T-helper 2 cell treated with Interferon-gamma antibody and Interleukin-4, amounts not matched to agents 5 μg/mL and 100 μg/mL, for 36 hours (primary cell): ENCODE results near the gene ZSCAN2.

Experiments used
- DNase-seq: peaks from one replicate; pipeline ENCODE4 v3.0.0; 2021; ENCODE audit warnings: low spot score
- H3K27ac Mint-ChIP-seq: one replicate; pipeline ENCODE4 v1.8.0; 2021; ENCODE audit warnings: mild to moderate bottlenecking, mixed read lengths
- H3K27me3 Mint-ChIP-seq: one replicate; pipeline ENCODE4 v1.8.0; 2021; ENCODE audit warnings: low read depth, mixed read lengths
- H3K36me3 Mint-ChIP-seq: one replicate; pipeline ENCODE4 v1.8.0; 2021; ENCODE audit warnings: low read depth, mixed read lengths
- H3K4me1 Mint-ChIP-seq: one replicate; pipeline ENCODE4 v1.8.0; 2021; ENCODE audit warnings: low read depth, mixed read lengths
- H3K4me3 Mint-ChIP-seq: one replicate; pipeline ENCODE4 v1.8.0; 2022; ENCODE audit warnings: mild to moderate bottlenecking, moderate library complexity, mixed read lengths
- H3K9me3 Mint-ChIP-seq: one replicate; pipeline ENCODE4 v1.8.0; 2021; ENCODE audit warnings: mixed read lengths

Gene ZSCAN2

DNA sequence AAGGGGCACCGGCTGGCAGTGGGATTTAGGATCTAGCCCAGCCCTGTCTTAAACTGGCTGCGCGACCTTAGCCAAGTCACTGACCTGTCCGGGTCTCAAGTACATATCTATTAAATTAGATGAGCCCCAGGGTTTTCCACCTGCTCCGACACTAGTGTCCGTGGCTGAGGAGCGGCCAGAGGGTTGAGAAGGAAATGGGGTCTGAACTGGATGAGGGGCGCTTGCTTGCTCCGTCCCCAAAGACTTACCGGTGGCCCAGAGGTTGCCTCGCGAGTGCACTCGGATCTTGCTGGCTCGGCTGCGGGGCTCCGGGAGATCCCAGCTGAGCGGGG, 56.9 kb downstream of the ZSCAN2 start:
- Mint-ChIP-seq H3K27me3 (no peaks in the 10 kb centered on the region), H3K36me3 (peaks cover 7% of the 10 kb centered on the region), H3K4me1 (peaks cover 19% of the 10 kb centered on the region), H3K9me3 (no peaks in the 10 kb centered on the region), H3K27ac (no peak overlapping the region), H3K4me3 (peak overlapping the region; percentile 73)
- no peak for DNase-seq

DNA sequence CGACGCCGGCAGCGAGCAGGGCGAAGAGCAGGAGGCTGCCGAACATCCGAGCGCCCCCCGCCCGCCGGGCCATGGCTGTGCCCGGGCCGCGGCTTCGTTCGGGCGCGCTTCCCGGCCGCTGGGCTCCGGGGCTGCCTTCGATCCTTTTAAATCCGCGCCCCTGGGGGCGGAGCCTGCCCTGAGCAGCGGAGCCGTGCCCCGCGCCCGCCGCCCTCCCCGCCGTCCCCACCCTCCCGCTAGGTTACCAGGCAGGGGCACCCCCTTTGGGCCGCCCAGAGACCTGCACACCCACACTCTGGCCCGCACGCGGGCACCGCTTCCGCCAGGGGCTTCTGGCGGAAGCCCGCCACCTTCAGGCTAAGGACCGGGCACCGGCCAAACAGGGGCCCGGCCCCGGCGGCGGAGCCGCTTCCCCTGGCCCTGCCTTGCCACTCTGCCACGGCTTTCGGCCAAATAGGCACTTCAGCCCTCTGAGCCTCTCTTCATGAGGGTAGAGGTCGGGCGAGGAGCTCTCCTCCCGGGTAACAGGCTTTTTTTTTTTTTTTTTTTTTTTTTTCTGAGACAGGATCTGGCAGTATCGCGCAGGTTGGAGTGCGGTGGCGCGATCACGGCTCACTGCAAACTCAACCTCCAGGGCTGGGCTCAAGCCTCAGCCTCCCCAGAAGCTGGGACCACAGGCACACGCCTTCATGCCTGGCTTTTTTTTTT, 57.4 kb downstream of the ZSCAN2 start, which contains the start of gene NMB:
TSS of gene NMB (minus strand) at position 120 of the 708 bp plus-strand sequence. CDS start at position 73, 47 bp downstream.
- peak within 1 kb of the TSS; percentile 78 for H3K4me3 Mint-ChIP-seq
- peaks cover 7% of the 10 kb centered on the region for H3K36me3 Mint-ChIP-seq
- DNase-seq, result peak; percentile 80
- peak within 1 kb of the TSS; percentile 81 for H3K27ac Mint-ChIP-seq
- peaks cover 19% of the 10 kb centered on the region for H3K4me1 Mint-ChIP-seq
- no peaks in the 10 kb centered on the region for H3K9me3 Mint-ChIP-seq
- no peaks in the 10 kb centered on the region for H3K27me3 Mint-ChIP-seq

DNA sequence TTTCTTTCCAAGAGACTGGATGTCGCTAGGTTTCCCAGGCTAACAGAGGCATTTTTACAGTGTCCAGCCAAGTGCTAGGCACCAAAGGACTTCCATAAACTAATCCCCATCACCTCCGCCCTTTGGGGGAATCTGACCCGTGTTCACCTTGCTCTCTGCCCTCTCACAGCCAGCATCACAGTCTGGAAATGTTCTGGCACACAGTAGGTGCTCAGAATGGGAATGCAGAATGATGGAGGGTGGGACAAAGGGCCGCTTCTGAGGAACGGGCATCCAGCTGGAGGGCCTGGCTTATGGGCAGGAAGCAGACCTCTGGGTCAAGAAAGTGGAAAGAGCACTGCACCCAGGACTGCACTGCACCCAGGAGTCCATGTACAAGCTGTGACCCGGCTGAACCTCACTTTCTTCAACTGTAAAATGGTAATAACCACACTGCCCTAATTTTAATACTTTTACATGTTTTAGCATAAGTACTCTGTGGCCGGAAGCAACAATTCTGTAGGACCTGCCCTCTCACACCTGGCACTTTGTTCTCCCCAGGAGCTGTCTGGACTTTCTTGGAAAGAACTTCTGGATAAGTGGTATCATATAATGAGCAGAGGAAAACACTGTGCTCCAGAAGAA, 58.1 kb downstream of the ZSCAN2 start:
- no peak for DNase-seq
- Mint-ChIP-seq H3K27ac (no peak overlapping the region), H3K4me3 (peak overlapping the region; percentile 78), H3K27me3 (no peaks in the 10 kb centered on the region), H3K36me3 (peaks cover 2% of the 10 kb centered on the region), H3K9me3 (no peaks in the 10 kb centered on the region), H3K4me1 (peaks cover 16% of the 10 kb centered on the region)

DNA sequence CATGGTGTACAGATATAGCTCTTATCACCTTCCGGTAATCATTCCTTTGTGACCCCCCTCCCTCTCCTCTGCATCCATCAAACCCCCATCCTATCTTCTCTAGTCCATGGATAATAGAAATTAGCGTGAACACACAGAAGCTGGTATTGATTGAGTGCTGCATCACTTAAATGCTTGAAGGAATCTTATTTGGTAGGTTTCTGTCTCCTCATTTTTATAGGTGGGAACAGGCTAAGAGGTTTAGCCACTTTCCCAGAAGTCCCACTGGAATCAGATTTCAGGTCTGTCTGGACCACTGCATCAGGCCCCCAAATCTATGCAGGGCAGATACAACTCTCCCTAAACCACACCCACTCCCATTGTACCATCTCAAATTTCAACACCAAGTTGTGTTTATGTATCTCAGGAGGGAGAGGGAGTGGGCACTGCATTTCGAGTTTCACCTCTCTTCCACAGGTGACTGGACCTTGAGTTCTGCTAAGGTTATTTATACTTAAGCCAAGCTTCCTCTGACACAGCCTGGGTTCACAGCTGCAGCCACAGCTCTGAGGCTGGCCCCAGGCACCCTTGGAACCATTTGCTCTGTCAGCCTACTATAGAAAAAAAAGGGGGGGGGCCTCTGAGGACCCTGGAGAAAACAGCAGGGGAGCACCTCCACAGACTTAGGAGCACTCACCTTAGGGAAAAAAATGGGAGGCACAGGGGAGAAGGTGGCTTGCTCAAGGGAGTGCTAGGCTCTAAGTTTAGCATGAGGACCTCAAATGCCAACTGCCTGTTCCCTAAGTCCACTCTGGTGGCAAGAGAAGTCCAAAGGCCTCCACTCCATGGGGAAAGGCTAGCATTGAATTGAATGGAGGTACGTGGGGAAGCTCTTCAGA, 59.3 kb downstream of the ZSCAN2 start:
- Mint-ChIP-seq H3K36me3 (peaks cover 2% of the 10 kb centered on the region), H3K27me3 (no peaks in the 10 kb centered on the region), H3K4me1 (peaks cover 11% of the 10 kb centered on the region), H3K27ac (no peak overlapping the region), H3K9me3 (no peaks in the 10 kb centered on the region), H3K4me3 (no peak overlapping the region)
- no peak for DNase-seq

GRCh38 chr15:84661001-84661400, 60.2 kb downstream of the ZSCAN2 start:
- H3K4me3 Mint-ChIP-seq, result no peak overlapping the region
- peaks cover 11% of the 10 kb centered on the region for H3K4me1 Mint-ChIP-seq
- H3K9me3 Mint-ChIP-seq, result no peaks in the 10 kb centered on the region
- DNase-seq, result no peak
- H3K36me3 Mint-ChIP-seq, result peaks cover 8% of the 10 kb centered on the region
- no peaks in the 10 kb centered on the region for H3K27me3 Mint-ChIP-seq
- no peak overlapping the region for H3K27ac Mint-ChIP-seq

- no peak for DNase-seq
- Mint-ChIP-seq H3K9me3 (no peaks in the 10 kb centered on the region), H3K27ac (peak overlapping the region; percentile 12), H3K27me3 (no peaks in the 10 kb centered on the region), H3K4me1 (peaks cover 6% of the 10 kb centered on the region), H3K4me3 (no peak overlapping the region), H3K36me3 (peaks cover 41% of the 10 kb centered on the region)
Observed at GRCh38 chr15:84666373-84666772, 65.6 kb downstream of the ZSCAN2 start.

GRCh38 chr15:84668221-84668982, 67.6 kb downstream of the ZSCAN2 start:
- Mint-ChIP-seq H3K27me3 (no peaks in the 10 kb centered on the region), H3K4me1 (peaks cover 6% of the 10 kb centered on the region), H3K27ac (no peak overlapping the region), H3K36me3 (peaks cover 50% of the 10 kb centered on the region), H3K9me3 (no peaks in the 10 kb centered on the region), H3K4me3 (no peak overlapping the region)
- DNase-seq, result no peak

DNA sequence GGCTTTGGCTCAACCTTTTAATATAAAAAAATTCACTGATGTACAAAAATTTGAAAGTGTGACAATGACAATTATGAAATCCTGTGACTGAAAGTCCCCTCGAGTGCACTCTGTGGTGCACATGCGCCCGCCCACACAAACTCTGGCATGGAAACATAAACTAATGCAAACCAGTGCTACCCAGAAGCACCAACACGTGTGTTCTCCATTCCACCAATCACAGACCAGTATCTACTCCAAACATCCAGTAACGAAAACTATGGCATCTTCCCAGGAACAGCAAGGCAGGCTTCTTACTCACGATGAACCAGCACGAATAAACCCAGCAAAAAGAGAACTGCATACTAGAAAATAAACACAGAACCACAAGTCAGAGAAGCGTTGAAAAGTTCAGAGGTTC, 68.9 kb downstream of the ZSCAN2 start:
- H3K27ac Mint-ChIP-seq, result peak overlapping the region; percentile 6
- peaks cover 6% of the 10 kb centered on the region for H3K4me1 Mint-ChIP-seq
- no peaks in the 10 kb centered on the region for H3K27me3 Mint-ChIP-seq
- peaks cover 57% of the 10 kb centered on the region for H3K36me3 Mint-ChIP-seq
- DNase-seq, result peak; percentile 39
- no peaks in the 10 kb centered on the region for H3K9me3 Mint-ChIP-seq
- H3K4me3 Mint-ChIP-seq, result no peak overlapping the region

- no peak for DNase-seq
- Mint-ChIP-seq H3K4me3 (no peak overlapping the region), H3K27me3 (no peaks in the 10 kb centered on the region), H3K27ac (peak overlapping the region; percentile 27), H3K4me1 (peaks cover 6% of the 10 kb centered on the region), H3K36me3 (peaks cover 59% of the 10 kb centered on the region), H3K9me3 (no peaks in the 10 kb centered on the region)
Observed at GRCh38 chr15:84671211-84671610, 70.4 kb downstream of the ZSCAN2 start.
